HG03159 (cell line): ENCODE data around the gene MCEMP1.

Experiments
- ATAC-seq: cut with Tn5 transposase; IDR thresholded peaks from one replicate; pipeline ENCODE4 v1.9.1; 2021; ENCODE audit warnings: mild to moderate bottlenecking, moderate library complexity; ENCODE audit not compliant: unreplicated experiment

MCEMP1 gene

GRCh38 chr19:7670150-7670783 is 6.6 kb upstream of the MCEMP1 start:
- ATAC-seq: no peak

- no peak for ATAC-seq
Observed at GRCh38 chr19:7670790-7671189, 6.1 kb upstream of the MCEMP1 start.

- no peak for ATAC-seq
Observed at GRCh38 chr19:7672522-7672921, 4.4 kb upstream of the MCEMP1 start.

- no peak for ATAC-seq
Observed at GRCh38 chr19:7674010-7675005, 2.6 kb upstream of the MCEMP1 start.

- no peak for ATAC-seq
Observed at GRCh38 chr19:7676376-7676775, 514 bp upstream of the MCEMP1 start.

GRCh38 chr19:7677669-7678311 is 900 bp downstream of the MCEMP1 start:
- ATAC-seq: no peak

GRCh38 chr19:7678971-7679751 is 2.3 kb downstream of the MCEMP1 start:
- no peak for ATAC-seq

GRCh38 chr19:7679771-7680605 is 3.1 kb downstream of the MCEMP1 start:
- ATAC-seq: no peak

- ATAC-seq: no peak
Observed at GRCh38 chr19:7680606-7681339, 3.9 kb downstream of the MCEMP1 start, which contains the start of gene TRAPPC5. TRAPPC5 (plus strand) TSS chr19:7680833; CDS start chr19:7682254, 1,421 bp downstream.

- ATAC-seq: no peak
Observed at GRCh38 chr19:7681340-7682174, 4.7 kb downstream of the MCEMP1 start.

GRCh38 chr19:7682175-7682855 is 5.4 kb downstream of the MCEMP1 start:
- ATAC-seq: no peak

- ATAC-seq: no peak
Observed at GRCh38 chr19:7685546-7686445, 8.9 kb downstream of the MCEMP1 start.

GRCh38 chr19:7687177-7687576 is 10.3 kb downstream of the MCEMP1 start:
- ATAC-seq: no peak

- ATAC-seq: no peak
Observed at GRCh38 chr19:7689165-7689564, 12.3 kb downstream of the MCEMP1 start.

GRCh38 chr19:7690779-7691258 is 13.9 kb downstream of the MCEMP1 start:
- ATAC-seq: no peak

- ATAC-seq: no peak
Observed at GRCh38 chr19:7691497-7691896, 14.6 kb downstream of the MCEMP1 start.
